Measurements from ENCODE around the gene PCDHGA12. TPM values are rescaled to one million over a fixed set of nuclear protein-coding genes. Genes with fewer than 3 reads are reported as not detected.
"Not testable (repeated sequence)": the region's sequence is repeated elsewhere in the genome, so short reads cannot be mapped to it uniquely, and the experiment has no call there.

The PCDHGA12 gene
- total RNA-seq, 1 experiment from 2014 or later = 0.79 TPM

- H3K27ac Mint-ChIP-seq (ENCODE audit: low read depth, unreplicated experiment) = no peak within 1 kb of the TSS
- H3K4me3 Mint-ChIP-seq (ENCODE audit: unreplicated experiment) = no peak within 1 kb of the TSS
- no peak for TF ChIP-seq CTCF (IDR thresholded peaks at IDR 0.05; ENCODE audit: unreplicated experiment)
- DNase-seq (ENCODE audit: unreplicated experiment) = peak; percentile 43
- peaks cover 5% of the 10 kb centered on the region for H3K36me3 Mint-ChIP-seq (ENCODE audit: insufficient read depth, unreplicated experiment)
- H3K4me1 Mint-ChIP-seq (ENCODE audit: insufficient read depth, unreplicated experiment) = no peaks in the 10 kb centered on the region
- H3K27me3 Mint-ChIP-seq (ENCODE audit: insufficient read depth, unreplicated experiment) = no peaks in the 10 kb centered on the region
- no TSS peak for BruUV-seq (replicated peaks)
- intact Hi-C loops (cut with micrococcal nuclease) = no loop called here
- H3K9me3 Mint-ChIP-seq (ENCODE audit: unreplicated experiment) = peaks cover 31% of the 10 kb centered on the region
- ChIA-PET CTCF (interaction anchor here (0.6 to 1.1 kb wide), 5 partner anchors 31 to 211 kb away, joined by 3 to 7 read pairs (median 3); no protein-coding TSS in a partner anchor), POLR2A (interaction anchor here (1.1 kb wide), 1 partner anchor 122 kb away, joined by 3 read pairs; no protein-coding TSS in a partner anchor)
Measured at GRCh38 chr5:141402553-141403243, 27.6 kb upstream of the PCDHGA12 start, which contains the start of gene PCDHGA9. Gene PCDHGA9 (plus strand): TSS chr5:141402778. CDS start chr5:141402953, 175 bp downstream.

GRCh38 chr5:141403387-141403786 lies 26.9 kb upstream of the PCDHGA12 start:
- DNase-seq (ENCODE audit: unreplicated experiment) = no peak
- no TSS peak for BruUV-seq (replicated peaks)
- H3K27ac Mint-ChIP-seq (ENCODE audit: low read depth, unreplicated experiment) = no peak overlapping the region
- no peak overlapping the region for H3K4me3 Mint-ChIP-seq (ENCODE audit: unreplicated experiment)
- H3K27me3 Mint-ChIP-seq (ENCODE audit: insufficient read depth, unreplicated experiment) = no peaks in the 10 kb centered on the region
- intact Hi-C loops (cut with micrococcal nuclease) = no loop called here
- peaks cover 5% of the 10 kb centered on the region for H3K36me3 Mint-ChIP-seq (ENCODE audit: insufficient read depth, unreplicated experiment)
- ChIA-PET POLR2A (interaction anchor here (1.1 kb wide), 1 partner anchor 121 kb away, joined by 3 read pairs; no protein-coding TSS in a partner anchor), CTCF (interaction anchor here (0.6 to 1.1 kb wide), 6 partner anchors 11 to 212 kb away, joined by 3 to 7 read pairs (median 4); no protein-coding TSS in a partner anchor)
- no peaks in the 10 kb centered on the region for H3K4me1 Mint-ChIP-seq (ENCODE audit: insufficient read depth, unreplicated experiment)
- no peak for TF ChIP-seq CTCF (IDR thresholded peaks at IDR 0.05; ENCODE audit: unreplicated experiment)
- H3K9me3 Mint-ChIP-seq (ENCODE audit: unreplicated experiment) = peaks cover 35% of the 10 kb centered on the region

GRCh38 chr5:141407790-141408505 lies 22.4 kb upstream of the PCDHGA12 start, which contains the start of gene PCDHGB6:
Gene PCDHGB6 (plus strand): TSS chr5:141408021. CDS start chr5:141408203, 182 bp downstream.
- POLR2A ChIA-PET; H3K4me3 Mint-ChIP-seq (ENCODE audit: unreplicated experiment); H3K36me3 Mint-ChIP-seq (ENCODE audit: insufficient read depth, unreplicated experiment); BruUV-seq (replicated peaks); DNase-seq (ENCODE audit: unreplicated experiment); intact Hi-C loops (cut with micrococcal nuclease); H3K4me1 Mint-ChIP-seq (ENCODE audit: insufficient read depth, unreplicated experiment); H3K27ac Mint-ChIP-seq (ENCODE audit: low read depth, unreplicated experiment); H3K27me3 Mint-ChIP-seq (ENCODE audit: insufficient read depth, unreplicated experiment): not testable (repeated sequence)
- peaks cover 32% of the 10 kb centered on the region for H3K9me3 Mint-ChIP-seq (ENCODE audit: unreplicated experiment)
- CTCF ChIA-PET = interaction anchor here (0.6 to 1.2 kb wide), 3 partner anchors 11 to 1299 kb away, joined by 3 read pairs; no protein-coding TSS in a partner anchor
- peak; percentile 23 for TF ChIP-seq CTCF (IDR thresholded peaks at IDR 0.05; ENCODE audit: unreplicated experiment)

All from MCF 10A (cell line).